Left lung (tissue), 10 donors: ENCODE measurements around the gene AUNIP. TPM values are rescaled to one million over a fixed set of nuclear protein-coding genes. Genes with fewer than 3 reads are reported as not detected.
A peak's percentile ranks its signal among the peaks of the same experiment; 100 is the strongest.

Source experiments
- ATAC-seq: fragments of 200-7000 bp; cut with Tn5 transposase; one replicate; pipeline ENCODE4 v1.9.1; 2020; ENCODE audit warnings: moderate library complexity
- DNase-seq, 4 donors: peaks; one replicate each; pipeline ENCODE4 v3.0.0-alpha.2; 2013 to 2020
- H3K27ac ChIP-seq, 2 donors: fragments of 200-600 bp; sonication (generic) in 1 of 2; one replicate each; pipeline versions ENCODE4 v1.5.0 to v1.8.0; 2020 to 2021
- H3K27me3 ChIP-seq, 2 donors: fragments of 200-600 bp; sonication (generic) in 1 of 2; one replicate each; pipeline versions ENCODE4 v1.5.0 to v1.8.0; 2020 to 2021
- H3K36me3 ChIP-seq, 2 donors: fragments of 200-600 bp; sonication (generic) in 1 of 2; one replicate each; pipeline versions ENCODE4 v1.5.0 to v1.8.0; 2020 to 2021
- H3K4me1 ChIP-seq, 2 donors: fragments of 200-600 bp; one replicate each; pipeline ENCODE4 v1.8.0; 2021
- H3K4me3 ChIP-seq, 2 donors: fragments of 200-600 bp; sonication (generic) in 1 of 2; one replicate each; pipeline versions ENCODE4 v1.5.0 to v1.8.0; 2020 to 2021; ENCODE audit warnings: mild to moderate bottlenecking in 1 of 2
- H3K9me3 ChIP-seq, 2 donors: fragments of 200-600 bp; sonication (generic) in 1 of 2; one replicate each; pipeline versions ENCODE4 v1.5.0 to v1.8.0; 2020 to 2021
- CTCF ChIP-seq, 2 donors: fragments of 200-600 bp; sonication (generic) in 1 of 2; IDR thresholded peaks; one replicate each; pipeline versions ENCODE4 v1.5.0 to v1.8.0; 2021; ENCODE audit warnings: antibody characterized with exemption in 2 of 2
- intact Hi-C, 2 donors: fragments of 100-400 bp; cut with DNase I; formaldehyde crosslinking; loops; one replicate each; pipeline versions ENCODE4 v1.11.2 to v1.14.2; 2022
- polyA plus RNA-seq, 6 donors: library from polyadenylated mRNA; unstranded; fragments of 120-200 nt; gene quantifications; one replicate each; pipeline ENCODE4 v1.2.1, GENCODE V29; 2013; ENCODE audit not compliant: insufficient read length in 6 of 6
- total RNA-seq, 2 donors: library from RNA; stranded (reverse); fragmentation: NEBNext Ultra II Directional; extraction: Animal tissue kit (Norgen Biotek cat#: 25700); gene quantifications; one replicate each; pipeline ENCODE4 v1.2.1, GENCODE V29; 2021
- donor health status: DM: no; HTN: yes; CAD: no.
- donor health status: DM: no; HTN: no; CAD: no.

AUNIP gene
- total and polyA plus RNA-seq, 8 donors: 0.97 to 3.1 (median 2.4) TPM

GRCh38 chr1:25902462-25902861 lies 43.2 kb upstream of the AUNIP start:
- no peak for ATAC-seq
- peaks cover 0 to 9% of the 10 kb centered on the region in 2 donors for H3K27me3 ChIP-seq
- peaks cover 0 to 28% of the 10 kb centered on the region in 2 donors for H3K4me1 ChIP-seq
- no peak for DNase-seq
- no peak overlapping the region for H3K4me3 ChIP-seq
- H3K27ac ChIP-seq: no peak overlapping the region
- TF ChIP-seq CTCF (IDR thresholded peaks at IDR 0.05): no peak
- H3K9me3 ChIP-seq: no peaks in the 10 kb centered on the region
- H3K36me3 ChIP-seq: peaks cover 0 to 32% of the 10 kb centered on the region in 2 donors
- intact Hi-C loops: no loop called here

GRCh38 chr1:25900219-25900618 lies 41.0 kb upstream of the AUNIP start:
- no peaks in the 10 kb centered on the region for H3K27me3 ChIP-seq
- intact Hi-C loops: no loop called here
- no peak overlapping the region for H3K4me3 ChIP-seq
- no peaks in the 10 kb centered on the region for H3K9me3 ChIP-seq
- ATAC-seq: no peak
- TF ChIP-seq CTCF (IDR thresholded peaks at IDR 0.05): no peak
- no peak for DNase-seq
- no peak overlapping the region for H3K27ac ChIP-seq
- H3K36me3 ChIP-seq: peaks cover 0 to 32% of the 10 kb centered on the region in 2 donors
- H3K4me1 ChIP-seq: peaks cover 9 to 19% of the 10 kb centered on the region in 2 donors

GRCh38 chr1:25899792-25900191 lies 40.5 kb upstream of the AUNIP start:
- ATAC-seq (no peak), DNase-seq (no peak)
- Histone ChIP-seq H3K4me1 (peaks cover 9 to 17% of the 10 kb centered on the region in 2 donors), H3K27ac (no peak overlapping the region), H3K9me3 (no peaks in the 10 kb centered on the region), H3K36me3 (peaks cover 0 to 32% of the 10 kb centered on the region in 2 donors), H3K4me3 (no peak overlapping the region), H3K27me3 (no peaks in the 10 kb centered on the region)
- intact Hi-C loops: loop anchor here in 1 of 2 donors (5.0 kb wide), 1 partner anchor 98 kb away; the partner anchor contains the start of gene PAFAH2
- TF ChIP-seq CTCF (IDR thresholded peaks at IDR 0.05): no peak

- intact Hi-C loops: loop anchor here in 1 of 2 donors (5.0 kb wide), 1 partner anchor 99 kb away; the partner anchor contains the start of gene PAFAH2
- Histone ChIP-seq H3K4me1 (peaks cover 8 to 9% of the 10 kb centered on the region in 2 donors), H3K4me3 (no peak overlapping the region), H3K9me3 (no peaks in the 10 kb centered on the region), H3K36me3 (peaks cover 0 to 32% of the 10 kb centered on the region in 2 donors), H3K27ac (peak overlapping the region in 1 of 2 donors; percentile 13), H3K27me3 (no peaks in the 10 kb centered on the region)
- DNase-seq: peak in 1 of 4 donors; percentile 69
- peak; percentile 83 for ATAC-seq
- no peak for TF ChIP-seq CTCF (IDR thresholded peaks at IDR 0.05)
Observed at GRCh38 chr1:25898223-25899015, 39.2 kb upstream of the AUNIP start.

GRCh38 chr1:25897754-25898153 lies 38.5 kb upstream of the AUNIP start:
- intact Hi-C loops: loop anchor here in 1 of 2 donors (5.0 kb wide), 1 partner anchor 100 kb away; the partner anchor contains the start of gene PAFAH2
- peaks cover 0 to 32% of the 10 kb centered on the region in 2 donors for H3K36me3 ChIP-seq
- no peak for DNase-seq

More at GRCh38 chr1:25897754-25898153, 38.5 kb upstream of the AUNIP start:
- H3K27ac ChIP-seq: no peak overlapping the region
- peak; percentile 22 for ATAC-seq
- no peak overlapping the region for H3K4me3 ChIP-seq
- TF ChIP-seq CTCF (IDR thresholded peaks at IDR 0.05): no peak
- no peaks in the 10 kb centered on the region for H3K27me3 ChIP-seq
- H3K9me3 ChIP-seq: no peaks in the 10 kb centered on the region
- peaks cover 12 to 13% of the 10 kb centered on the region in 2 donors for H3K4me1 ChIP-seq
